ENCODE data around the gene MRGPRF. TPM values are rescaled to one million over a fixed set of nuclear protein-coding genes. Genes with fewer than 3 reads are reported as not detected.

Gene MRGPRF
- total and polyA plus RNA-seq, 2 experiments from 2014 or later: 20.7 to 25.3 TPM

DNA sequence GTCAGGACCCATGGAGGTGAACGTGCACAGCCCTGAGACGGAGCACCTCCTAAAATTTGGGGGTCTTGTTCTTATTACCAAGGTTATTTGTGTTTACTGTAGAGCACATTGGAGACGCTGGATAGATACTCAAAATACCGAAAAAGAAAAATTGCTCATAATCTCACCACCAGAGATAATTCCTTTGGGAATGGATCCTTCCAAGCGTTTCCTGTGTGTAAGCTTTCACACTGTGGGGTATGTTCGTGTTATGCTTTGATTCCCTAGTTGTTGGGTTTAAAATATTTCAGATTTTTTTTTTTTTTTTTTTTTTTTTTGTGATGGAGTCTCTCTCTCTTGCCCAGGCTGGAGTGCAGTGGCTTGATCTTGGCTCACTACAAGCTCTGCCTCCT is 18.2 kb downstream of the MRGPRF start:
- Histone ChIP-seq H3K9ac (no peak overlapping the region), H3K4me1 (ENCODE audit: insufficient read depth) (no peaks in the 10 kb centered on the region), H3K4me2 (ENCODE audit: unreplicated experiment) (no peak overlapping the region), H3K9me3 (ENCODE audit: low read depth) (no peaks in the 10 kb centered on the region), H4K20me1 (ENCODE audit: insufficient read depth) (no peaks in the 10 kb centered on the region), H3K36me3 (ENCODE audit: low read depth) (no peaks in the 10 kb centered on the region), H3K4me3 (no peak overlapping the region), H3F3A (ENCODE audit: insufficient read depth) (0 out of 2 replicates have a peak, but pooled peaks cover 2% of the 10 kb centered on the region), H3K27me3 (replicated peaks; ENCODE audit: insufficient read depth) (0 out of 2 replicates have a peak, but pooled peaks cover 2% of the 10 kb centered on the region), H2AFZ (no peak overlapping the region), H3K9me2 (ENCODE audit: insufficient read depth) (no peaks in the 10 kb centered on the region), H3K27ac (no peak overlapping the region), H3K79me2 (ENCODE audit: insufficient read depth) (no peaks in the 10 kb centered on the region)
- TF ChIP-seq EZH2phosphoT487 (IDR thresholded peaks at IDR 0.05; ENCODE audit: insufficient read depth, low read depth): no peak
- no peak for DNase-seq
- in situ Hi-C loops (cut with MboI): no loop called here
- 60 to 63% methylated on average over 6 of the region's 6 CpGs for WGBS, 2 experiments (ENCODE audit: low coverage in 1 of 2, low lambda C conversion rate in 2 of 2, missing lambda C conversion rate in 2 of 2)

DNA sequence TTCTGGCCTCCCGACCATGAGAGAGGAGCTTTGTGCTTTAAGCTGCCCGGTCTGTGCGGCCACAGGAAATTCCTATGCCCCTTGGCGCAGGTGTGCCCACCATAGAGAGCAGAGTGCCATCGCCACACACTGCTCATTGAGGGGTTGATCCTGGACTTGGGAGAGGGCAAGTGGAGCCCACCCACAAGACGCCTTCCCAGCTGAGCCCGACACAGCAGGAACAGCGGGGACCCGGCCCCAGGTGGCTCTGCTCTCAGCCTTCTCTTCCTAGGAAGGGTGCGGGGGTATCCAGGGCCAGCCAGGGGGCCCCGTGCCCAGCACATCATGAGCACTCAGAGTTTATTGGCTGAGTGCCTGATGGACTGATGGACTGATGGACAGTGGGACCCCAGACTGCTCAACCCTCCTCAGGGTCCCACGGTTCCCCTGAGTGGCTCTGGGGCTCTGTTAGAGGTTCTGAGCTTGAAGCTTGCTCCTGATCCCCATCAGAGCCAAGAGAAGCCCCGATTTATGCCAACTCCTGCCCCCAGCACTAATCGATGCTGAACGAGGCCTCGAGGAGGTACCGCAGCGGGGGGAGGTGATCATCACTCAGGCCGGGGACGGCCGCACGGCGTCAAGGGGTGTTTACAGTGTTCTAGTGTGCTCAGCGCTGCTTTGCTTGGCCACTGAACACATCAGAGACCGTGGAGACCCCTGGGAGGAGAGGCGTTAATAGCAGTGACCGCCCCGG is 18.7 kb downstream of the MRGPRF start:
- Histone ChIP-seq H3K4me2 (ENCODE audit: unreplicated experiment) (no peak overlapping the region), H3K36me3 (ENCODE audit: low read depth) (no peaks in the 10 kb centered on the region), H3K27ac (no peak overlapping the region), H3K9me3 (ENCODE audit: low read depth) (no peaks in the 10 kb centered on the region), H4K20me1 (ENCODE audit: insufficient read depth) (no peaks in the 10 kb centered on the region), H3K9ac (no peak overlapping the region), H3K9me2 (ENCODE audit: insufficient read depth) (no peaks in the 10 kb centered on the region), H3K4me3 (no peak overlapping the region), H3K27me3 (replicated peaks; ENCODE audit: insufficient read depth) (peaks cover 8% of the 10 kb centered on the region; the same call in 1 of the 2 replicates), H3K79me2 (ENCODE audit: insufficient read depth) (no peaks in the 10 kb centered on the region), H2AFZ (no peak overlapping the region), H3F3A (ENCODE audit: insufficient read depth) (no peaks in the 10 kb centered on the region), H3K4me1 (ENCODE audit: insufficient read depth) (no peaks in the 10 kb centered on the region)
- DNase-seq: no peak
- WGBS, 2 experiments (ENCODE audit: low coverage in 1 of 2, low lambda C conversion rate in 2 of 2, missing lambda C conversion rate in 2 of 2): 70 to 75% methylated on average over 28 of the region's 28 CpGs
- TF ChIP-seq EZH2phosphoT487 (IDR thresholded peaks at IDR 0.05; ENCODE audit: insufficient read depth, low read depth) (no peak), EZH2 (IDR thresholded peaks at IDR 0.05; ENCODE audit: insufficient read depth, poor library complexity, severe bottlenecking) (no peak)
- in situ Hi-C loops (cut with MboI): no loop called here

DNA sequence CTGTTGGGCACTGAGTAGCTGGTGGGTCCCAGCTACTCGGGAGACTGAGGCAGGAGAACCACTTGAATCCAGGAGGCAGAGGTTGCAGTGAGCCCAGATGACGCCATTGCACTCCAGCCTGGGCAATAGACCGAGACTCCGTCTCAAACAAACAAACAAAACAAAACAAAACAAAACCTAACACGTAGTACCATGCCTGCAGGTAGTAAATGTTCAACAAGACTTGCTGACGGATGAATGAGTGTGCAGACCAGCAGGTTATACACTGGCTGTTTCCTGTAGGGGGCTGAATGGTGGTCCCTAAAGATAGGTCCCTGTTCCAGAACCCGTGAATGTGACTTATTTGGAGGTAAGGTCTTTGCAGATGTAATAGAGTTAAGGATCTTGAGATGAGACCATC is 19.5 kb downstream of the MRGPRF start:
- Histone ChIP-seq H3K36me3 (ENCODE audit: low read depth) (no peaks in the 10 kb centered on the region), H3K79me2 (ENCODE audit: insufficient read depth) (no peaks in the 10 kb centered on the region), H3K4me2 (ENCODE audit: unreplicated experiment) (no peak overlapping the region), H4K20me1 (ENCODE audit: insufficient read depth) (no peaks in the 10 kb centered on the region), H2AFZ (no peak overlapping the region), H3K4me3 (no peak overlapping the region), H3K9ac (no peak overlapping the region), H3K9me2 (ENCODE audit: insufficient read depth) (no peaks in the 10 kb centered on the region), H3K27me3 (replicated peaks; ENCODE audit: insufficient read depth) (peaks cover 8% of the 10 kb centered on the region; the same call in 1 of the 2 replicates), H3K9me3 (ENCODE audit: low read depth) (no peaks in the 10 kb centered on the region), H3K4me1 (ENCODE audit: insufficient read depth) (no peaks in the 10 kb centered on the region), H3K27ac (no peak overlapping the region), H3F3A (ENCODE audit: insufficient read depth) (no peaks in the 10 kb centered on the region)
- 78 to 84% methylated on average over 7 of the region's 7 CpGs for WGBS, 2 experiments (ENCODE audit: low coverage in 1 of 2, low lambda C conversion rate in 2 of 2, missing lambda C conversion rate in 2 of 2)
- DNase-seq: no peak
- TF ChIP-seq EZH2 (IDR thresholded peaks at IDR 0.05; ENCODE audit: insufficient read depth, poor library complexity, severe bottlenecking) (no peak), EZH2phosphoT487 (IDR thresholded peaks at IDR 0.05; ENCODE audit: insufficient read depth, low read depth) (no peak)
- in situ Hi-C loops (cut with MboI): no loop called here

GRCh38 chr11:68992743-68993255 is 20.2 kb downstream of the MRGPRF start:
- Histone ChIP-seq H3K9ac (no peak overlapping the region), H3K9me2 (ENCODE audit: insufficient read depth) (no peaks in the 10 kb centered on the region), H3K9me3 (ENCODE audit: low read depth) (no peaks in the 10 kb centered on the region), H3K79me2 (ENCODE audit: insufficient read depth) (no peaks in the 10 kb centered on the region), H3K4me1 (ENCODE audit: insufficient read depth) (no peaks in the 10 kb centered on the region), H3K27ac (no peak overlapping the region), H2AFZ (no peak overlapping the region), H4K20me1 (ENCODE audit: insufficient read depth) (no peaks in the 10 kb centered on the region), H3K4me2 (ENCODE audit: unreplicated experiment) (no peak overlapping the region), H3K36me3 (ENCODE audit: low read depth) (no peaks in the 10 kb centered on the region), H3K4me3 (no peak overlapping the region), H3K27me3 (replicated peaks; ENCODE audit: insufficient read depth) (peaks cover 11% of the 10 kb centered on the region; the same call in 1 of the 2 replicates), H3F3A (ENCODE audit: insufficient read depth) (no peaks in the 10 kb centered on the region)
- 44 to 49% methylated on average over 12 to 14 of the region's 14 CpGs for WGBS, 2 experiments (ENCODE audit: low coverage in 1 of 2, low lambda C conversion rate in 2 of 2, missing lambda C conversion rate in 2 of 2)
- in situ Hi-C loops (cut with MboI): no loop called here
- no peak for DNase-seq
- TF ChIP-seq EZH2 (IDR thresholded peaks at IDR 0.05; ENCODE audit: insufficient read depth, poor library complexity, severe bottlenecking): no peak
- no peak for TF ChIP-seq EZH2phosphoT487 (IDR thresholded peaks at IDR 0.05; ENCODE audit: insufficient read depth, low read depth)

Data from GM23248 (cell line).